Skeletal muscle satellite cell (primary cell): Measurements from ENCODE around the gene ZNF428.
"Not testable (repeated sequence)": the region's sequence is repeated elsewhere in the genome, so short reads cannot be mapped to it uniquely, and the experiment has no call there.

Source experiments
- H3K27me3 ChIP-seq: 2 replicates; pipeline ENCODE4 v1.7.0; 2013; ENCODE audit warnings: low read length; ENCODE audit not compliant: control insufficient read depth, insufficient read depth
- H3K36me3 ChIP-seq: 2 replicates; pipeline ENCODE4 v1.7.0; 2013; ENCODE audit warnings: mild to moderate bottlenecking, control low read depth, low read length; ENCODE audit not compliant: insufficient read depth
- H3K4me1 ChIP-seq: 2 replicates; pipeline ENCODE4 v1.7.0; 2013; ENCODE audit warnings: low read length; ENCODE audit not compliant: control insufficient read depth, insufficient read depth
- H3K4me2 ChIP-seq: 2 replicates; pipeline ENCODE4 v1.7.0; 2013; ENCODE audit warnings: mild to moderate bottlenecking, low read length
- H3K4me3 ChIP-seq: 2 replicates; pipeline ENCODE4 v1.7.0; 2013; ENCODE audit warnings: low read length
- H3K9ac ChIP-seq: 2 replicates; pipeline ENCODE4 v1.7.0; 2013; ENCODE audit warnings: mild to moderate bottlenecking, low read depth, low read length, moderate library complexity
- H3K9me3 ChIP-seq: replicated peaks from 2 replicates; pipeline ENCODE4 v1.7.0; 2013; ENCODE audit warnings: mild to moderate bottlenecking, control low read depth, low read length

ZNF428 gene

GRCh38 chr19:43639519-43640423 is 20.3 kb upstream of the ZNF428 start, which contains the start of gene CADM4:
CADM4 (minus strand) TSS chr19:43639850; CDS start chr19:43639790, 60 bp downstream.
- H3K27me3 ChIP-seq: peaks cover 44% of the 10 kb centered on the region
- H3K4me2 ChIP-seq: peak within 1 kb of the TSS; percentile 82
- peak within 1 kb of the TSS; percentile 61 for H3K4me3 ChIP-seq
- H3K9ac ChIP-seq: no peak within 1 kb of the TSS
- no peaks in the 10 kb centered on the region for H3K9me3 ChIP-seq
- H3K4me1 ChIP-seq: peaks cover 18% of the 10 kb centered on the region
- H3K36me3 ChIP-seq: no peaks in the 10 kb centered on the region

GRCh38 chr19:43638995-43639518 is 19.6 kb upstream of the ZNF428 start:
- no peak overlapping the region for H3K4me3 ChIP-seq
- peaks cover 20% of the 10 kb centered on the region for H3K4me1 ChIP-seq
- H3K9ac ChIP-seq: no peak overlapping the region
- no peak overlapping the region for H3K4me2 ChIP-seq
- no peaks in the 10 kb centered on the region for H3K9me3 ChIP-seq
- peaks cover 47% of the 10 kb centered on the region for H3K27me3 ChIP-seq
- H3K36me3 ChIP-seq: no peaks in the 10 kb centered on the region

DNA sequence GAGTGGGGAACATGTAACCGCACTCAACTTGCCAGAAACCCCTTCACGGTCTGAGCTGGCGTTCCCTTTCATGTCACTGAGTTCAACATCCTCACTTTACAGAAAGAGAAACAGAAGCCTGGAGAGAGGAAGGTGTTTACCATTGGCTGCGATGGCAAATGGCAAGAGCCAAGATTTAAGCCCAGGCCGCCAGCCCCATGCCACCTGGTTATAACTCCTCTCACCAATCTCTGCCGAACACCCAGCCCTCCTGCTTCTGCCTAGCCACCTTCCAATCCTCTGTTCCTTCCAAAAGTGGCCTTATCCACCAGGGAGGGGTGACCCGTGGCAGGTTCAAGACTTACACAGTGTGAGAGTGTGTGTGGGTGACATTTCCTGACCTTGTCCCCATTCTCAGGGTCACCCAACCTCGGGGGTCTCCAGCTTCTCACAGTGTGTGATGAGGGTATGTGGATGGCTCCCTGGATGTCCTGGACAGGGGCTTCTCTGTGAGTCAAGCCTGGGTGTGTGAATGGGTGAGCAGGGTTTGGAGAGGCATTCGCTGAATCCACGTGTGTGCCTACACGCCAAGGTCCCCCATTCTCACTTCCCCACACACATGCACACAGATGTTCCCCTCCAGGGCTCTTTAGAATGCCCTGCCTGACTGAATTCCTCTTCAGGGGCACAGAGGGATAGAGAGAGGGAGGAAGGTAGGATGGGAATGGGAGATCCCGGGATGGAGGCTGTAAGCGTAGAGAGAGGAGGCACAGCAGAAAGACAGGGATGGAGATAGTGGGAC is 19.0 kb upstream of the ZNF428 start:
- Histone ChIP-seq H3K4me2 (no peak overlapping the region), H3K9me3 (no peaks in the 10 kb centered on the region), H3K4me1 (peaks cover 20% of the 10 kb centered on the region), H3K36me3 (no peaks in the 10 kb centered on the region), H3K9ac (no peak overlapping the region), H3K27me3 (peaks cover 50% of the 10 kb centered on the region), H3K4me3 (no peak overlapping the region)

- no peaks in the 10 kb centered on the region for H3K36me3 ChIP-seq
- H3K9ac ChIP-seq: no peak overlapping the region
- peaks cover 51% of the 10 kb centered on the region for H3K27me3 ChIP-seq
- H3K4me2 ChIP-seq: no peak overlapping the region
- no peak overlapping the region for H3K4me3 ChIP-seq
- peaks cover 20% of the 10 kb centered on the region for H3K4me1 ChIP-seq
- H3K9me3 ChIP-seq: no peaks in the 10 kb centered on the region
Measured at GRCh38 chr19:43636121-43636683, 16.8 kb upstream of the ZNF428 start.

GRCh38 chr19:43635561-43635940 is 16.1 kb upstream of the ZNF428 start:
- H3K4me3 ChIP-seq, H3K36me3 ChIP-seq, H3K9me3 ChIP-seq, H3K9ac ChIP-seq: not testable (repeated sequence)
- H3K4me1 ChIP-seq: peaks cover 20% of the 10 kb centered on the region
- peaks cover 47% of the 10 kb centered on the region for H3K27me3 ChIP-seq
- peak overlapping the region; percentile 24 for H3K4me2 ChIP-seq

- Histone ChIP-seq H3K4me3 (peak overlapping the region; percentile 20), H3K36me3 (no peaks in the 10 kb centered on the region), H3K4me1 (peaks cover 17% of the 10 kb centered on the region), H3K9ac (no peak overlapping the region), H3K4me2 (peak overlapping the region; percentile 24), H3K27me3 (peaks cover 42% of the 10 kb centered on the region), H3K9me3 (no peaks in the 10 kb centered on the region)
Measured at GRCh38 chr19:43634872-43635560, 15.6 kb upstream of the ZNF428 start.

GRCh38 chr19:43634506-43634871 is 15.1 kb upstream of the ZNF428 start:
- no peaks in the 10 kb centered on the region for H3K36me3 ChIP-seq
- peak overlapping the region; percentile 24 for H3K4me2 ChIP-seq
- H3K4me1 ChIP-seq: peaks cover 15% of the 10 kb centered on the region
- H3K9me3 ChIP-seq: no peaks in the 10 kb centered on the region
- H3K27me3 ChIP-seq: peaks cover 40% of the 10 kb centered on the region
- H3K9ac ChIP-seq: no peak overlapping the region
- no peak overlapping the region for H3K4me3 ChIP-seq

DNA sequence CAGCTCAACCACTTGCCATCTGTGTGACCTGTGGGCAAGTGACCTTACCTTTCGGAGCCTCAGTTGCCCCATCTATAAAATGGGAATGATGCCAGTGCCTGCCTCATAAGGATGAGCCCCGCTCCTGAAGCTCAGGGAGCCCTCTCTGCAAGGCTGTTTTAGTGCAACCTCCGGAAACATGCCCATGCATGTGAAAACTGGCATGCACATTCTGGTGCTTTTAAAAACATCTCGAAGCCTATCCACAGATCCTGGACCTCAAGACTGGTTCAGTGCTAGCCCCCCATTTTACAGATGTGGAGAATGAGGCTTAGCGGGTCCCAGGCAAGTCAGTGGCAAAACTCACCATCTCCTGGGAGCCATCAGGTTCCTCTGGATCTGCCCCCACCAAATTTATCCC is 14.6 kb upstream of the ZNF428 start:
- Histone ChIP-seq H3K9ac (no peak overlapping the region), H3K27me3 (peaks cover 37% of the 10 kb centered on the region), H3K4me3 (no peak overlapping the region), H3K9me3 (no peaks in the 10 kb centered on the region), H3K4me1 (peaks cover 15% of the 10 kb centered on the region), H3K36me3 (no peaks in the 10 kb centered on the region), H3K4me2 (no peak overlapping the region)

- H3K9me3 ChIP-seq: no peaks in the 10 kb centered on the region
- no peak overlapping the region for H3K4me3 ChIP-seq
- peaks cover 15% of the 10 kb centered on the region for H3K4me1 ChIP-seq
- no peak overlapping the region for H3K9ac ChIP-seq
- no peak overlapping the region for H3K4me2 ChIP-seq
- peaks cover 32% of the 10 kb centered on the region for H3K27me3 ChIP-seq
- no peaks in the 10 kb centered on the region for H3K36me3 ChIP-seq
Measured at GRCh38 chr19:43633520-43633919, 14.1 kb upstream of the ZNF428 start.

- Histone ChIP-seq H3K27me3 (peaks cover 23% of the 10 kb centered on the region), H3K9me3 (no peaks in the 10 kb centered on the region), H3K4me2 (no peak overlapping the region), H3K4me3 (no peak overlapping the region), H3K9ac (no peak overlapping the region), H3K36me3 (no peaks in the 10 kb centered on the region), H3K4me1 (peaks cover 15% of the 10 kb centered on the region)
Measured at GRCh38 chr19:43631491-43631890, 12.1 kb upstream of the ZNF428 start.
